Aorta (tissue), 5 donors: ENCODE results near the gene SLC25A2. TPM values are rescaled to one million over a fixed set of nuclear protein-coding genes. Genes with fewer than 3 reads are reported as not detected.
"Not testable (repeated sequence)": the region's sequence is repeated elsewhere in the genome, so short reads cannot be mapped to it uniquely, and the experiment has no call there.

ENCODE experiments used
- ATAC-seq: fragments of 200-7000 bp; cut with Tn5 transposase; one replicate; pipeline ENCODE4 v1.9.1; 2022; ENCODE audit warnings: moderate library complexity; ENCODE audit not compliant: low FRiP score
- DNase-seq, 2 donors: peaks; one replicate each; pipeline ENCODE4 v3.0.0-alpha.2; 2020
- H3K27ac ChIP-seq, 2 donors: one replicate each; pipeline ENCODE4 v1.5.1; 2013; ENCODE audit warnings: low read length in 2 of 2, mild to moderate bottlenecking in 2 of 2, moderate library complexity in 2 of 2, control low read depth in 1 of 2, inconsistent platforms in 1 of 2, low read depth in 1 of 2
- H3K27me3 ChIP-seq, 2 donors: one replicate each; pipeline ENCODE4 v1.6.1; 2013; ENCODE audit warnings: control low read depth in 1 of 2, low read length in 1 of 2, mild to moderate bottlenecking in 1 of 2, moderate library complexity in 1 of 2; ENCODE audit not compliant: insufficient read depth in 2 of 2, control insufficient read depth in 1 of 2
- H3K36me3 ChIP-seq, 2 donors: one replicate each; pipeline ENCODE4 v1.6.1; 2013; ENCODE audit warnings: control low read depth in 1 of 2, low read length in 1 of 2, mild to moderate bottlenecking in 1 of 2; ENCODE audit not compliant: insufficient read depth in 2 of 2, control insufficient read depth in 1 of 2
- H3K4me1 ChIP-seq, 2 donors: one replicate each; pipeline ENCODE4 v1.6.1; 2013; ENCODE audit warnings: low read length in 2 of 2, control low read depth in 1 of 2, mild to moderate bottlenecking in 1 of 2, moderate library complexity in 1 of 2; ENCODE audit not compliant: insufficient read depth in 2 of 2, control insufficient read depth in 1 of 2
- H3K4me3 ChIP-seq, 2 donors: one replicate each; pipeline ENCODE4 v1.5.1; 2013; ENCODE audit warnings: low read length in 2 of 2, control low read depth in 1 of 2, mild to moderate bottlenecking in 1 of 2
- H3K9me3 ChIP-seq: one replicate; pipeline ENCODE4 v1.6.1; 2013; ENCODE audit warnings: mild to moderate bottlenecking, low read length; ENCODE audit not compliant: control insufficient read depth
- WGBS, 2 donors: extraction: QIAGEN DNeasy Blood & Tissue Kit; methylation state at CpG; one replicate each; pipeline ENCODE4 v1.1.7; 2013; 5-methylcytosine and 5-hydroxymethylcytosine counted together
- intact Hi-C, 2 donors: fragments of 100-400 bp; cut with DNase I; formaldehyde crosslinking; loops; one replicate each; pipeline versions ENCODE4 v1.14.2 to v1.15.0; 2022
- polyA plus RNA-seq, 2 donors: library from polyadenylated mRNA; stranded (reverse); fragments of 200-250 nt; gene quantifications; one replicate each; pipeline ENCODE4 v1.2.3, GENCODE V29; 2013
- total RNA-seq, 2 donors: library from RNA; stranded (reverse); fragmentation: NEBNext Ultra II Directional; extraction: Animal tissue kit (Norgen Biotek cat#: 25700); gene quantifications; one replicate each; pipeline ENCODE4 v1.2.1, GENCODE V29; 2021
- donor health status: healthy with polysubstance abuse.
- donor health status: Bipolar disorder and iron deficiency.
- donor health status: DM: no; HTN: no; CAD: no.
- donor health status: DM: no; HTN: no; CAD: no.
- donor health status: DM: yes; HTN: yes; CAD: no.

SLC25A2 gene
- total and polyA plus RNA-seq, 4 donors: 0.69 to 1.1 TPM; not detected in 2

DNA sequence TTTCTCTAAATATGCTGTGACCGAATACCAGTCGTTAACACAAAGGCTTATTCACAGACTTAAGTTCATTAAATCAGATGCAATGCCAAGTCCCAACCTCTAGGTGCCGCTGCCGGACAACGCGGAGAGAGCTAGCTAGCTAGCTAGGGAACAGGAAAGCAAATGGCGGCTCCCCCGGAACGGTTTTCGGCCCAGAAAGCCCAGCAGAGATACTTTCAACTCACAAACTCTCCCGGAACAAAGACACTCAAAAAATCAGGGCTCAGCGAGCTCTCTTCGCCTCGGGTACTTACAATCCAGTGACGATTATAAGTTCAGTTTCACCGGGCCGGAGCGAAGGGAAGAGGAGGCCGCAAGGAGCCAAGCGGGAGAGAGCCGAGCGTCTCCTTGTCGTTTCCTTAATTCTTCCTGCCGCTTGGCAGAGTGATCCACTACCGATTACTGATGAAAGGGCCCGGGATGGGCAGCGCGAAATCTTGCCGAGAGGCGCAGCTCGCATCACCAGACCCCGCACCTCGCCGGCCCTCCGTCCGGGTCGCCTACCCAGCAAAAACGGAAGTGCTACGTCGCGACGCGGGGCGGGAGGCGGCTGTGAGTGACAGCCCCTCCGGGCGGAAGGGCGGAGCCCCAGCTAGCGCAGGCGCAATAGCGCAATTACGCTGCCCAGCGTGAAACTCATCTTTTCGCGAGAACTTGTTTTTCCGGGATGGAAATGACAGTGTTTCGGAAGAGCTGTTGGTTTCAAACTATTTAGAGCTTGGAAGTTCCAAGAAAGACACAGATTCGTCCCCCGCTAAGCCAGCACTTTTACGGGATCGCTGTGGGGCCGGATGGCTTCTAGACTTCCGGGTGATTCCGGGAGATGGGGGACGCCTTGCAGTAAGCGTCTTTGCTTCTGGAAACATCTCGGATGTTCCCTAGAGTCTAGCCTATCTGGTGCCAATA is 16.6 kb upstream of the SLC25A2 start, which contains the start of gene TAF7:
Gene TAF7, minus strand, starts transcription at position 560 of the 945 bp plus-strand sequence. CDS start 740 bp downstream, outside the sequence.
- peaks cover 8% of the 10 kb centered on the region for H3K9me3 ChIP-seq
- ATAC-seq (peak; percentile 99), DNase-seq (peak; percentile 94 to 97)
- H3K4me1 ChIP-seq: peaks cover 0 to 2% of the 10 kb centered on the region in 2 donors
- 1% methylated on average over 67 of the region's 67 CpGs for WGBS, 2 donors
- H3K4me3 ChIP-seq: peak within 1 kb of the TSS; percentile 66 to 87
- H3K36me3 ChIP-seq: peaks cover 1 to 11% of the 10 kb centered on the region in 2 donors
- peak within 1 kb of the TSS; percentile 20 to 78 for H3K27ac ChIP-seq
- intact Hi-C loops: loop anchor here (2.0 to 10.0 kb wide), 3 partner anchors 76 to 242 kb away; partner anchors contain the start of gene PCDHB15 (in 1 of the 2)
- no peaks in the 10 kb centered on the region for H3K27me3 ChIP-seq

DNA sequence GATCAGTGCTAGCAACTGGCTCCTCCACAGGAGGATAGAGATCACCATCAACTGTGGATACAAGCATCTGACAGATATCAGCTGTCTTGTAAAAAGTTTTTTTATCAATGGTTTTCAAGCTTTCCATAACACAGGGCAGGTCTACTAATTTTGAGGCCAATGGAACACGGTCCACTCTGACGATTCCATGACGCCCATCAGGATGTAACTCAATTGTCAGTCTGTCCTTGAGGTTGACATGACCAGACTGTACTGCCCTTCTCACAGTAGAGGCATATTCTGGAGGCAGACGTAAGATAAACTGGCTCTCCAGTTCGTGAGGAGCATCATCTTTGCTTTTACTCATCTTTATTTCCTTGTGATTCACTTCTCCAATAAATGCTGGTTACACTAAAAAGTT is 15.8 kb upstream of the SLC25A2 start:
- Histone ChIP-seq H3K27ac (no peak overlapping the region), H3K36me3 (peaks cover 1 to 13% of the 10 kb centered on the region in 2 donors), H3K4me3 (peak overlapping the region; percentile 59 to 87), H3K9me3 (peaks cover 8% of the 10 kb centered on the region), H3K27me3 (no peaks in the 10 kb centered on the region), H3K4me1 (peaks cover 0 to 2% of the 10 kb centered on the region in 2 donors)
- intact Hi-C loops: loop anchor here (2.0 to 10.0 kb wide), 3 partner anchors 75 to 243 kb away; partner anchors contain the start of gene PCDHB15 (in 1 of the 2)
- WGBS, 2 donors: 68 to 69% methylated on average over 5 of the region's 5 CpGs
- no peak for ATAC-seq
- no peak for DNase-seq

- Histone ChIP-seq H3K9me3 (peaks cover 8% of the 10 kb centered on the region), H3K4me3 (no peak overlapping the region), H3K36me3 (peaks cover 1 to 13% of the 10 kb centered on the region in 2 donors), H3K4me1 (peaks cover 0 to 2% of the 10 kb centered on the region in 2 donors), H3K27me3 (no peaks in the 10 kb centered on the region), H3K27ac (no peak overlapping the region)
- intact Hi-C loops: no loop called here
- 96% methylated on average over 6 of the region's 6 CpGs for WGBS, 2 donors
- ATAC-seq: no peak
- DNase-seq: no peak
Observed at GRCh38 chr5:141319202-141319601, 15.4 kb upstream of the SLC25A2 start.

- peaks cover 1 to 13% of the 10 kb centered on the region in 2 donors for H3K36me3 ChIP-seq
- 84 to 87% methylated on average over 4 of the region's 4 CpGs for WGBS, 2 donors
- H3K4me1 ChIP-seq, DNase-seq, H3K27me3 ChIP-seq, ATAC-seq, H3K27ac ChIP-seq, H3K4me3 ChIP-seq, intact Hi-C loops: not testable (repeated sequence)
- peaks cover 13% of the 10 kb centered on the region for H3K9me3 ChIP-seq
Observed at GRCh38 chr5:141316963-141317362, 13.1 kb upstream of the SLC25A2 start.

DNA sequence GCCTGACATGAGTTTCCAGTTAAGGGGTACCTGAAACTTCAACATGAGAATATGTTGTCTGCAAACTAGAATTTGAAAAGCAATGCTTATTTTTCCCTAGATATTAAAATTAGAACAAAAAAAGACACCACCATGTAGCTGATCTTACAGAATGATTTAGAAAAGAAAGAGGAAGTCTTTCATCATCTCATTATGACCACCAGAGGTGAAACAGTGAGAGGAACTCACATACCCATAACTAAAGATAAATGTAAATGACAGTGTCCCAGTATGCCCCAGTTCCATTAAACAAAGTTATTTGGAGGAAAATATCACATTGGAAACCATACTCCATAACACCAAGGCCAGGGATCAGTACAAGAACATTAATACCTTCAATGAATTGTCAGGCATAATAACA is 9.9 kb upstream of the SLC25A2 start:
- Histone ChIP-seq H3K27me3 (no peaks in the 10 kb centered on the region), H3K36me3 (peaks cover 0 to 8% of the 10 kb centered on the region in 2 donors), H3K4me3 (no peak overlapping the region), H3K27ac (no peak overlapping the region), H3K4me1 (no peaks in the 10 kb centered on the region), H3K9me3 (peaks cover 11% of the 10 kb centered on the region)
- no peak for DNase-seq
- no peak for ATAC-seq
- intact Hi-C loops: no loop called here

GRCh38 chr5:141306630-141307029 is 2.8 kb upstream of the SLC25A2 start:
- no peaks in the 10 kb centered on the region for H3K4me1 ChIP-seq
- intact Hi-C loops: no loop called here
- DNase-seq (no peak), ATAC-seq (no peak)
- H3K27ac ChIP-seq: no peak overlapping the region
- WGBS, 2 donors: 99 to 100% methylated on average over 1 of the region's 1 CpG
- no peaks in the 10 kb centered on the region for H3K36me3 ChIP-seq
- peaks cover 16% of the 10 kb centered on the region for H3K9me3 ChIP-seq
- no peak overlapping the region for H3K4me3 ChIP-seq
- no peaks in the 10 kb centered on the region for H3K27me3 ChIP-seq

DNA sequence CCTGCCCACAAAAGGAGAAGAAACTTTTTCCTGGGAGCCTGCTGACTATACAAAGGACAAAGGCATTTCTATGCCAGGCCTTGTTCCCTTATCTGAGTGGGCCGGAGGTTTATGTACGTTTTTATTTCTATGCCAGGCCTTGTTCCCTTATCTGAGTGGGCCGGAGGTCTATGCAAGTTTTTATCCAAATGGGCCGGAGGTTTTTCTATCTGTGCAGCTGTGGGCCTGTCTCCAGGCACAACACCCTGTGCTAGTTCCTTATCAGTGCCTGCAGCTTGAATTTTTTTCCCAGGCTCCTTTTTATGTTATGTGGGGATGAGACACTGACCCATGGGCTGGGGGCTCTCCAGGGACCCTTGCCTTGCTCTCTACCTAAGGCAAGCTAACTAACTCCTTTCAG is 5.5 kb downstream of the SLC25A2 start:
- Histone ChIP-seq H3K4me1 (no peaks in the 10 kb centered on the region), H3K9me3 (peaks cover 20% of the 10 kb centered on the region), H3K36me3 (peaks cover 0 to 2% of the 10 kb centered on the region in 2 donors), H3K27me3 (no peaks in the 10 kb centered on the region), H3K27ac (no peak overlapping the region), H3K4me3 (no peak overlapping the region)
- 41 to 42% methylated on average over 4 of the region's 4 CpGs for WGBS, 2 donors
- DNase-seq (no peak), ATAC-seq (no peak)
- intact Hi-C loops: no loop called here

- H3K4me1 ChIP-seq: no peaks in the 10 kb centered on the region
- 43 to 53% methylated on average over 3 of the region's 3 CpGs for WGBS, 2 donors
- peaks cover 29% of the 10 kb centered on the region for H3K9me3 ChIP-seq
- H3K27me3 ChIP-seq: no peaks in the 10 kb centered on the region
- intact Hi-C loops: no loop called here
- H3K36me3 ChIP-seq: peaks cover 0 to 2% of the 10 kb centered on the region in 2 donors
- H3K27ac ChIP-seq: no peak overlapping the region
- ATAC-seq: no peak
- no peak overlapping the region for H3K4me3 ChIP-seq
- DNase-seq: no peak
Observed at GRCh38 chr5:141272906-141273305, 30.9 kb downstream of the SLC25A2 start.
